Activated CD8-positive, alpha-beta memory T cell treated with anti-CD3 and anti-CD28 coated beads, Interleukin-2, amount 50 U/mL, for 1 hour (primary cell): Measurements from ENCODE around the gene ABCC10.
"Not testable (repeated sequence)": the region's sequence is repeated elsewhere in the genome, so short reads cannot be mapped to it uniquely, and the experiment has no call there.

Experiments
- DNase-seq: peaks from one replicate; pipeline ENCODE4 v3.0.0-alpha.2; 2020; ENCODE audit errors: extremely low read depth

The ABCC10 gene

DNA sequence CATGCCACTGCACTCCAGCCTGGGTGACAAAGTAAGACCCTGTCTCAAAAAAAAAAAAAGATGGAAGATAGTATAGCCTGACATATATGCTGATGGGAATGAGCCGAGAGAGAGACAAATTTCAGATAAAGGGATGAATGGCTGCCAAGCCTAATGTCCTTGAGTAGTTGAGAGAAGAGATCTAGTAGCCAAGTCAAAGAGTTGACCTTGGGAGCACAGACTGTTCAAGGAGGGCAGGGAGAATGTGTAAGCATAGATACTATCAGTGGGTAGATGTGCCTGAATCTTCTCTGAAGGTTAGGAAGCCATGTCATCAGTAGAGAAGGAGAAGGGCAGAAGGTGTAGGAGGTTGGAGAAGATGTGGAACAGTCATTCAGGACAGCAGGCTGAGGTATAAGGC is 20.0 kb upstream of the ABCC10 start:
- DNase-seq = no peak

DNA sequence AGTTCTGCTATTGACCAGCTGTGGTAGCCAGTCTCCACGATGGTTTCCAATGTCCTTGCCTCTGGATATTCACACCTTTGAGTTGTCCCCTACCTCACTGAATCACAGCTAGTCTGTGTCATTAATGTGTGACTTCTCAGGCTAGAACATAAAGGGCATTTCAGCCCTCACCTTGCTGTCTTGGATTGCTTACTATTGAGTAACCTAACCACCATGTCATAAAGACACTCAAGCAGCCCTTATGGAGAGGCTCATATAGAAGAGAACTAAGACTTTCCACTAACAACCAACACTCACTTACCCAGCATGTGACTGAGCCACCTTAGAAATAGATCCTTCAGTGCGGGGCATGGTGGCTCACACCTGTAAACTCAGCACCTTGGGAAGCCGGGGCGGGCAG is 19.1 kb upstream of the ABCC10 start:
- no peak for DNase-seq

DNA sequence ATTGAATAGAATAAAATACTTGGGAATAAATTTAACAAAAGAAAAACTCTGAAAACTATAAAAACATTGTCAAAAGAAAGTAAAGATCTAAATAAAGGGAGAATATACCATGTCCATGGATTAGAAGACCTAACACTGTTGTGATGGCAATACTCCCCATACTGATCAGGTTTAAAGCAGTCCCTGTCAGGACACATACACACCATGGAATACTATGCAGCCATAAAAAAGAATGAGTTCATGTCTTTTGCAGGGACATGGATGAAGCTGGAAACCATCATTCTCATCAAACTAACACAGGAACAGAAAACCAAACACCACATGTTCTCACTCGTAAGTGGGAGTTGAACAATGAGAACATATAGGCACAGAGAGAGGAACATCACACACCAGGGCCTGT is 16.6 kb upstream of the ABCC10 start:
- not testable (repeated sequence) for DNase-seq

DNA sequence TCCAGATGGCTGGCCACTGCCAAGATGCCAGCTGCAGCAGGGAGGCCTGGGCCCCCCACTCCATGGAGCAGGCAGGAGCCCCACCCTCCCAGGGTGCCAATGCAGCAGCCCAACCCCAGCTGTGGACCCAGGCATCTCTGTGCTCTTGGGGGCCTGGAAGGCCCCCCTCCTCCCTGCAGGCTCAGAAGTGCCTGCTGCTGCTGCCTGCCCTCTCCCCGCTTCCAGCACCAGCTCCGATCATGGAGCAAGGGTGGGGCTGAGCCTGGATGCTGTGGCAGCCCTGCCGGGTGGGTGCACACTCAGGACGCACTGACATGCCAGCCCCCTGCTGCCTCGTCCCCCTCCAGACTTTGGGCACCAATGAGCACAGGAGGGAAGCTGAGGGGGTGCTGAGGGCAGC is 14.8 kb upstream of the ABCC10 start:
- no peak for DNase-seq

DNA sequence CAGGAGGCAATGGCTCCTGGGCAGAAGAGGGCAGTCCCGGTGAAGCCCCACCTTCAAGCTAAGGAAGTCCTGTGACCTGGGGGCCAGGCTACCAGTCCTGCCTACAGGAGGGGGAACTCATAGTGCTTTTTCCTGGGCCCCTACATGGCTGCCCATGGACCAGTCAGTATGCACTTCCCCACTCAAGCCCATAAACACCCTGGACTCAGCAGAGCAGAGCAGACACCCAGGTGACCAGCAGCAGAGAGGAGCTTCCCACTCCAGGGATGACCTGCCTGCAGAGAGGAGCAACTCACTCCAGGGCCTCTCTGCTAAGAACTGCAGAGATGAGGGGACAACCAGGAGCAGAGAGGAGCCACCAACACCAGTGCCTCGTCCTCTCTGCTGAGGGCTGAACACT is 14.3 kb upstream of the ABCC10 start:
- no peak for DNase-seq

DNA sequence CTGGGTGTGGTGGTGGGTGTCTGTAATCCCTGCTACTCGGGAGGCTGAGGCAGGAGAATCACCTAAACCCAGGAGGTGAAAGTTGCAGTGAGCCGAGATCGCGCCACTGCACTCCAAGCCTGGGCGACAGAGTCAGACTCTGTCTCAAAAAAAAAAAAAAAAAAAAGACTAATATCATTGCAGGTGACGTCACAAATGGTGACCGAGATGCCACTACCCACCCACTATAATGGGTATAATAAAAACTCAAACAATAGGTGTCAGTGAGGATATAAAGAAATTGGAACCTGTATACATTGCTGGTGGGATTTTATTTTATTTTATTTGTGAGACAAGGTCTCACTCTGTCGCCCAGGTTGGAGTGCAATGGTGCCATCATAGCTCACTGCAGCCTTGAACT is 12.1 kb upstream of the ABCC10 start:
- not testable (repeated sequence) for DNase-seq

DNA sequence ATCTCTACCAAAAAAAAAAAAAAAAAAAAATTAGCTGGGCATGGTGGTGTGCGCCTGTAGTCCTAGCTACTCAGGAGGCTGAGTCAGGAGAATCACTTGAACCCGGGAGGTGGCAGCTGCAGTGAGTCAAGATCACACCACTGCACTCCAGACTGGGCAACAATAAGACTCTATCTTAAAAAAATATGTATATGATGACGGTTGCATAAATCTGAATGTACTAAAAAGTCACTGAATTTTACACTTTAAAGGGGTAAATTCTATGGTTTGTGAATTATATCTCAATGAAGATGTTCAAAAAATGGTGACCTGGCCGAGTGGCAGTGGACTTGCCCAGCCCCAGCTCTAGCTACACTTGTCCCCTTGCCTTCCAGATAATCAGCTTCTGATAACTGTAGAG is 10.4 kb upstream of the ABCC10 start:
- no peak for DNase-seq

DNA sequence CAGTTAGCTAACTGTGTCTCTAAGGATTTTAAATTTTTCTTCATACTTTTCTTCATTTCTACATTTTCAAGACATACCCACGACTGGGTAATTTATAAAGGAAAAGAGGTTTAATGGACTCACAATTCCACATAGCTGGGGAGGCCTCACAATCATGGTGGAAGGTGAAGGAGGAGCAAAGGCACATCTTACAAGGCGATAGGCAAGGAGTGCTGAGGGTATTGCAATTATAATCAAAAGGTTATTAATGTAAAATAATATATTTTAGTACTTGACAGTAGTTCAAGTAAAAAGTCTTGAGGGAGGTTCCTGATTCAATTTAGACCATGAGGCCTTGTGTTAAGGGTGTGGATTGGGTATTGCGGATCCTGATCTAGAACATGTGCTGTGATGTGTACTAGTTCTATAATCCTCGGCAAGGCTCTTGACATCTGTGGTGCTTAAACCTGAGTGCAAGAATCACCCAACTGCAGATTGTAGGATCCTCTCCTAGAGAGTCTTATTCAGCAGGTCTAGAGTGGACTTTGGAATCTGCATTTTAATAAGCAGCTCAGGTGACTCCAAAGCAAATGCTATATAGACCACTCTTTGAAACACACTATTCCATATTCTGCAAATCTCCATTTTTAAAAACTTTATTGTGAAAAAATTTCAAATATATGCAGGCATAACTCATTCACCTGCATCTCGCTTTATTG is 7.2 kb upstream of the ABCC10 start:
- no peak for DNase-seq

DNA sequence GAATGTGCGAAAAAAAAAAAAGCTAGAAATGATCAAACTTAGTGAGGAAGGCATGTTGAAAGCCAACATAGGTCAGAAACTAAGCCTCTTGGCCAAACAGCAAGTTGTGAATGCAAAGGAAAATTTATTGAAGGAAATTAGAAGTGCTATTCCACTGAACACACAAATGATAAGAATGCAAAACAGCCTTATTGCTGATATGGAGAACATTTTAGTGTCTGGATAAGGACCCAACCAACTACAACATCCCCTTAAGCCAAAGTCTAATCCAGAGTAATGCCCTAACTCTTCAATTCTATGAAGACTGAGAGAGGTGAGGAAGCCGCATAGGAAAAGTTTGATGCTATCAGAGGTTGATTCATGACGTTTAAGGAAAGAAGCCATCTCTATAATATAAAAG is 5.5 kb upstream of the ABCC10 start:
- DNase-seq = no peak

DNA sequence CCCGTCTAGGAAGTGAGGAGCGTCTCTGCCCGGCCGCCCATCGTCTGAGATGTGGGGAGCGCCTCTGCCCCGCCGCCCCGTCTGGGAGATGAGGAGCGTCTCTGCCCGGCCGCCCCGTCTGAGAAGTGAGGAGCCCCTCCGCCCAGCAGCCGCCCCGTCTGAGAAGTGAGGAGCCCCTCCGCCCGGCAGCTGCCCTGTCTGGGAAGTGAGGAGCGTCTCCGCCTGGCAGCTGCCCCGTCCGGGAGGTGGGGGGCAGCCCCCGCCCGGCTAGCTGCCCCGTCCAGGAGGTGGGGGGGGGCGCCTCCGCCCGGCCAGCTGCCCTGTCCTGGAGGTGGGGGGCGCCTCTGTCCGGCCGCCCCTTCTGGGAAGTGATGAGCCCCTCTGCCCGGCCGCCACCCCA is 2.3 kb upstream of the ABCC10 start:
- not testable (repeated sequence) for DNase-seq

DNA sequence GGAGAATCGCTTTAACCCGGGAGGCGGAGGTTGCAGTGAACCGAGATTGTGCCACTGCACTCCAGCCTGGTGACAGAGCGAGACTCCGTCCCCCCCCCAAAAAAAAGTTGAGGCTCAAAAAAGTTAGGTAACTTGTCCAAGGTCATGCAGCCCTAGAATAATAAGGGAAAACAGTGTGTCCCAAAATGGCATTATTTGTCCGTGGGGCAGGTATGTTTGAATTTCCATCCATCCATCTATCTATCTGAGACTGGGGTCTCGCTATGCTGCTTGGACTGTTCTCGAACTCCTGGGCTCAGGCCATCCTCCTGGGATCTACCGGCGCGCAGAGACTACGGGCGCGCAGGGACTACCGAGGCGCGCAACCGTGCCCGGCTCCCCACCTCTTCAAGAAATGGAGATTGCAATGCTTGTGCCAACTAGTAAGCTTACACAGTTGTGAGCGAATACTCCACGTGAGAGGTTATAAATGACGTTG is 374 bp upstream of the ABCC10 start:
- no peak for DNase-seq

DNA sequence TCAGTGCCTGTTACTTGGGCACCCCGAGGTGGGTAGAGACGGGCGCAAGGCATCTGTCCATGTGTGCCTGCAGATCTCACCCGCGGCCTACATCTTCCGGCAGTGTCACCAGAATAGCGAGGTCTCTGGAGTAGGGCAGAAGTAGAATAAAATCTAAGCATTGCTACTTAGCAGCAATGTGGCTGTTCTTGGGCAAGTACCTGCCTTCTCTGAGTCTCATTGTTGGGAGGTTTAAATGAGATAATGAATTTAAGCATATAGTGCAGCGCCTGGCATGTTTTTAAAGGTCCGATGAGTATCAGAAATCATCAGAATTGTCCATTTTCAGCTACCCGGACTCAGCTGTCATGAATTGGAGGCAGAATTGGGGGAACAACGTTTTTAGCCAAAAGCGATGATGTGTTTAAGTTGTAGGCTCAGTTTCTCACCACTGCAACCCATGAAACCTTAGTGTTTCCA is 800 bp downstream of the ABCC10 start:
- DNase-seq = no peak

DNA sequence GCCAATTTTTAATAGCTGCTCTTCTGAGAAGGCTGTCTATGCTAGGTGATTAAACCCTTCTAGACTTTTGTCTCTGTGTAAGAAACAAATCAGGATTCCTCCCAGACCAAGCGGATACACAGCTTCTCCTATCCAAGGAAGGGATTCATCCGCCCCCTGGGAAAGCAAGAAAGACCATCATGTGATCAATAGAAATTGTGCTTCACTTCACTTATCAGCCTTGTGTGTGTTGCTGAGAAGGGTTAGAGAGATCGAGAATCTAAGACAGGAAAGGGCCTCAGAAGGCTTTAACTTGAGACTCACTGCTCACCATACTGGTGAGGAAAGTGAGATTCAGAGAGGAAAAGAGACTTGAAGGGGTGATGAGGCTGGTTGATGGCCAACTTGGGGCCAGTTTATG is 1.5 kb downstream of the ABCC10 start:
- no peak for DNase-seq

DNA sequence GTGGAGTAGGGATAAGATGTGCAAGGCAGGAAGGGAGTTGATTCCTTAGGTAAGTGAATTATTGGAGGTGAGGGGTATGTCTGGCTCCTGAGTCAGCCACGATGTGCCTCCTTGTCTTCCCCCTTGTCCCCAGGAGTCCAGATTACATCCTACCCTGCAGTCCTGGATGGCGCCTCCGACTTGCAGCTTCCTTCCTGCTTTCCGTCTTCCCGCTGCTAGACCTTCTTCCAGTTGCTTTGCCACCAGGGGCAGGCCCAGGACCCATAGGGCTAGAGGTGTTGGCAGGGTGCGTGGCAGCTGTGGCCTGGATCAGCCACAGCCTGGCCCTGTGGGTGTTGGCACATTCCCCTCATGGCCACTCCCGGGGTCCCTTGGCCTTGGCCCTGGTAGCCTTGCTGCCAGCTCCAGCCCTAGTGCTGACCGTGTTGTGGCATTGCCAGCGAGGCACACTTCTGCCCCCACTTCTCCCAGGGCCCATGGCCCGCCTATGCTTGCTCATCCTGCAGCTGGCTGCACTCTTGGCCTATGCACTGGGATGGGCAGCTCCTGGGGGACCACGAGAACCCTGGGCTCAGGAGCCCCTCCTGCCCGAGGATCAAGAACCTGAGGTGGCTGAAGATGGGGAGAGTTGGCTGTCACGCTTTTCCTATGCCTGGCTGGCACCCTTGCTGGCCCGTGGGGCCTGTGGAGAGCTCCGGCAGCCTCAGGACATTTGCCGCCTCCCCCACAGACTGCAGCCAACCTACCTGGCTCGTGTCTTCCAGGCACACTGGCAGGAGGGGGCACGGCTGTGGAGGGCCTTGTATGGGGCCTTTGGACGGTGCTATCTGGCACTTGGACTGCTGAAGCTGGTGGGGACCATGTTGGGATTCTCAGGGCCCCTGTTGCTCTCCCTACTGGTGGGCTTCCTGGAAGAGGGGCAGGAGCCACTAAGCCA is 4.9 kb downstream of the ABCC10 start:
- no peak for DNase-seq

DNA sequence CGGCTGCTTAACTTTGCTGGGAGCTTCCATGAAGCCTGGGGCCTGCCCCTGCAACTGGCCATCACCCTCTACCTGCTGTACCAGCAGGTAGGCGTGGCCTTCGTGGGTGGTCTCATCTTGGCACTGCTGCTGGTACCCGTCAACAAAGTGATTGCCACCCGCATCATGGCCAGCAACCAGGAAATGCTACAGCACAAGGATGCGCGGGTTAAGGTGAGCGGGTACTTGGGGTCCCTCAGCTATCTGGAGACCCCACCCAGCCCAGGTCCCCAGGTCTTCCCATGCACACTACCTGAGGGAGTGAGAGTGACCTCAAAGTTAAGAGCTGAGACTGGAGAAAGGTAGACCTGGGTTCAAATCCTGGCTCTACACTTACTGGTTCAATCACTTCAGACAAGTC is 5.8 kb downstream of the ABCC10 start:
- no peak for DNase-seq

DNA sequence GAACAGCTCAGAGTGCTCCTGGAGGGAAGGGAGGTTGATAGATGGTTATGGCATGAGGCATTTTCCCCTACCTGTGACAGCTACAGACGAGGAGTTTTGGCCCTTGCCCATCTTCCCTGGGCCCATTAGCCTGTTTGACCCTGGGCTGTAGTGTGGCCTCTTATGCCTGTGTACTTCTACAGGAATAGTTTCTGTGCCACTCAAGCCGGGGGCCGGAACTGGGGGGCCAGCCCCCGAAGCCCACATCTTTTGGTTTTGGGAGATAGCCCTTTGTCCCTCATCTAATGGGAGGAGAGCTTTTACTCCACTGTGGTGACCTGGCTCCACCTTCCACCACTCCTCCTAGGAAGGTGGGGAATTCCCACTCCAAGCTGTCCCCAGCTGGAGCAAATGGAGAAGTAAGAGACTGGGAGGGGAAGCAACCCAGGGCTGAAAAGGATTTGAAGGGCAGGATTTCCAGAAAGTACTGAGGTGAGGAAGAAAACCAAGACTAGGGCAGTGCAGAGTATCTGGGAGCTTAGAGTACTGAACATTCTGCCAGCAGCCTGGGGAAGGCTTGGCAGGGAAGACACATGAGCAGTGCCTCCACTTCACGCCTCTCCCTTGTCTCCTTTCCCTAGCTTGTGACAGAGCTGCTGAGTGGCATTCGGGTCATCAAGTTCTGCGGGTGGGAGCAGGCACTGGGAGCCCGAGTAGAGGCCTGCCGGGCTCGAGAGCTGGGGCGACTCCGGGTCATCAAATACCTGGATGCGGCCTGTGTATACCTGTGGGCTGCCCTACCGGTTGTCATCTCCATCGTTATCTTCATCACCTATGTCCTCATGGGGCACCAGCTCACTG is 6.9 kb downstream of the ABCC10 start:
- no peak for DNase-seq

DNA sequence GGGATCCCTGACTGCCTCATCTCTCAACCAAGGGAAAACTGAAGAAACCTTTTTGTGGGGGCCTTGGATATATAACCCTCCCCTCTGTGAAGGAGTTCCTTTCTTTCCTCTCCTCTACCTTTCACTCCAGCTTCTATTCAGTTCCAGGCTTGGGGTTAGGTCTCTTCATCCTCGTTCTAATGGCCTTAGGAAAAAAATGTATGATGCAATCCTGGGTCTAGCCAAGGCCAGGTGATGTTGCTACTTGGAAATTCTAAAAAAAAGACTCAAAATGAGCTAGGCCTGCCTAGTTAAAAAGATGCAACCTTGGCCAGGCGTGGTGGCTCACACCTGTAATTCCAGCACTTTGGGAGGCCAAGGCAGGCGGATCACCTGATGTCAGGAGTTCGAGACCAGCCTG is 7.6 kb downstream of the ABCC10 start:
- no peak for DNase-seq

DNA sequence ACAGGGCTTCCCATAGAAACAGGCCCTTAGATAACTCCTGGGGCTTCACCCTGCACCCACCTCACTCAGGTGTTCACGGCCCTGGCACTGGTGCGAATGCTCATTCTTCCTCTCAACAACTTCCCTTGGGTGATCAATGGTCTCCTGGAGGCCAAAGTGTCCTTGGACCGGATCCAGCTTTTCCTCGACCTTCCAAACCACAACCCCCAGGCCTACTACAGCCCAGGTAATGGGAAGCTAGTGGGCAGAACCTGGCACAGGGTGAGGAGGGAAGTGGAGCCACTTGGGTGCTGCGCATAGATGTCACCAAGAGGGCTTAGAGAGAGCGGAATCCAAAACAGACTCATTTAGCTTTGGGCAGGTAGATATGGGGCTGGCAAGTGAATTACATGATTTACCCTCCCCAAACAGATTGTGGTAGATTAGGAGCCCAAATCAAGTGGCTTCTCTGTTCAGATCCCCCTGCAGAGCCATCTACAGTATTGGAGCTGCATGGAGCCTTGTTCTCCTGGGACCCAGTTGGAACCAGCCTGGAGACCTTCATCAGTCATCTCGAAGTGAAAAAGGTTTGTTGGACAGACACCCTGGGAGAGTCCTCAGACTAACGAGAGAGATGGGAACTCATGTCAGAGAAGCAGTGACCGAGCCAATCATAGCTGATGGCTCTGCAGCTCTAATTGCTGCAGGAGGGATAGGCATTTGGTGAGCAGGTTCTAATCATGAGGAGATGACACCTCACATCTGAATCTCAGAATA is 8.5 kb downstream of the ABCC10 start:
- no peak for DNase-seq

DNA sequence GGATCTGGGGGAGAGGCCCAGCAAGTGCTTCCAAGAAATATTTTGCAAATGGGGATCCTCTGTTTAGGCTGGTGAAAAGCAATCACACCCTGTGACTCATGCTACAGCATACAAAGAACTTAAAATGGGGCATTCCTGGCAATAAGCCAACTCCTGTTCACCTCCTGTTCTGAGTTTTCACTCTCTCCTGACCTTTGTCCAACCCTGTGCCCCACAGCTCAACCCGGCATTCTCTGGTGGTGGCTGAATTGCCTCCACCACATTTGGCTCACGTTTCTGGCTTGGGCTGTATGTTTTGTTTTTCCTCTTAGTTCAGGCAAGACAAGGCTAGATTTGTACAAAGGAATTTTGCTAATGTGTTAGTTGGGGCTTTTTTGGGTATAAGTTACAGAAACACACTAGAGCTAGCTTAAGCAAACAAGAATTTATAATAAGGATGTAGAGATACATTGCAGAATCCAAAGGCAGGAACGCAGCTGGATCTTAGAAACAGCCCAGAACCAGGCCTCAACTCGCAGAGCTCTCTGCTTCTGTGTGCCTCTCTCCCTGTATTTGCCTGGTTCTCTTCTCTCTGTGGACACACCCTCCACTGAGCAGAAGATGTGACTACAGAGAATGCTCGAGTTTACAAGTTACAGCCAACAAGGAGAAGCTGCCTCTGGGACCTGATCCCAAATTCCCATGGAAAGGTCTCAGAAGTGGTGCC is 9.4 kb downstream of the ABCC10 start:
- no peak for DNase-seq

DNA sequence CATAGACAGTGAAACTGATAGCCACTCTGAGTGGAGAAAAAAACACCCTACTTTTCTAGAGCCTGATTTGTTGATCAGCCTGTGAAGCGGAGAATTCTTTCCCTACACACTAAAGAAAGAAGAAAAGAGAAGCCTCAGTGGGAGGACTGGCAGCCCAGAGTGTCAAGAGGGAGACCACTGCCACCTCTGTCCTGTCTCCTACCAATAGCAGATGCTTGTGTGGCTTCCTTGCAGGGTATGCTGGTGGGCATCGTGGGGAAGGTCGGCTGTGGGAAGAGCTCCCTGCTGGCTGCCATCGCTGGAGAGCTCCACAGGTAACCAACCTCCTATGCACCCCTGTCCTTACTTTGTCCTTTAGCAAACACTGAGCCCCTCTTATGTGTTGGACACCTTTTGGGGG is 10.4 kb downstream of the ABCC10 start:
- no peak for DNase-seq

DNA sequence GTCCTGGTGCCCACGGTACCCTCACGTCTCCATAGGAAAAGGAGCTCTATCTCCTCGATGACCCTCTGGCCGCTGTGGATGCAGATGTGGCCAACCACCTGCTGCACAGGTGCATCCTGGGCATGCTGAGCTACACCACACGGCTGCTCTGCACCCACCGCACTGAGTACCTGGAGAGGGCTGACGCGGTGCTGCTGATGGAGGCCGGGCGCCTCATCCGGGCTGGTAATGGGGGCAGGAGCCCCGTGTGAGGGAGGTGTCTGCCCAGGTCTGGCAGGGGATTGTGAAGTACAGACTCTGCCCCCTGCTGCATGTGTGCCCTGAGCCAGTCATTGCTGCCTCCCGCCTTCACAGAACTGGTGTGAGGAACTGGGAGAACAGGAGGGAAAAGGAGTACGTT is 15.6 kb downstream of the ABCC10 start:
- no peak for DNase-seq
